ENCODE measurements around the gene TFCP2L1. TPM values are rescaled to one million over a fixed set of nuclear protein-coding genes. Genes with fewer than 3 reads are reported as not detected.
A peak's percentile ranks its signal among the peaks of the same experiment; 100 is the strongest.

The TFCP2L1 gene
- total RNA-seq, 1 experiment from 2014 or later: 2.4 TPM

DNA sequence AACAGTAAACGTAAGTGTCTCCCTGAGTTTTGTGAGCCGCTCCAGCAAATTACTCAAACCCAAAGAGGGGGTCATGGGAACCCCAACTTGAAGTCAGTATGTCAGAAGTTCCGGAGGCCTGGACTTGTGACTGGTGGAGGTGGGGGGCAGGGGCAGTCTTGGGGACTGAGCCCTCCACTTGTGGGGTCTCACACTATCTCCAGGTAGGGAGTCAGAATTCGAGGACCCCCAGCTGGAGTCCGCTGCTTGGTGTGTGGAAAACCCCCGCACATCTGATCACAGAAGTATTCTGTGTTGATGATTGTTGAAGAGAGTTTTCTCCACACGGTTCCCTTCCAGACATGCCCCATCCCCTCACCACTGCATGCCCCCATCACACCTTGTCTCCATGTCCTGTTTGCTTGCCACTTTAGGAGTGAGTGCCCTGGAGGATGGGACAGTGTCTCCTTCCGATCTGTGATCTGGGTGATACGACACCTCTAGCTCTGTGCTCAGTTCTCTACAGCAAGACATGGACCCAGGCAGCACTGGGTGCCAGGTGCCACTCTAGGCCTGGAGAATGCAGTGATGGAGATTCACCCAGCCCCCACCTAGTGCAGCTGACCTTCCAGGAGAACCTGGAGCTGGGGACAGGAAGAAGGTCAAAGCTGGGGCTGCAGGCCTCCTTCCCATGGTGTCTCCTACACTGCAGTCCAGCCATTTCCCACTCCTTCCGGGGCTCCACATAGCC is 85.6 kb downstream of the TFCP2L1 start:
- H3F3A ChIP-seq (ENCODE audit: low read length, unreplicated experiment): no peaks in the 10 kb centered on the region
- H3K9me3 ChIP-seq (ENCODE audit: low read length): no peaks in the 10 kb centered on the region
- no peaks in the 10 kb centered on the region for H3K79me2 ChIP-seq (ENCODE audit: low read length)
- no peaks in the 10 kb centered on the region for H3K9me2 ChIP-seq (replicated peaks; ENCODE audit: low read length)
- CTCF ChIA-PET: no interaction called here
- H3K27ac ChIP-seq (ENCODE audit: low read length): no peak overlapping the region
- intact Hi-C loops (cut with micrococcal nuclease): no loop called here
- no peak overlapping the region for H3K4me3 ChIP-seq (ENCODE audit: low read length)
- H4K20me1 ChIP-seq (ENCODE audit: low read length): no peaks in the 10 kb centered on the region
- DNase-seq (no peak), ATAC-seq (no peak)
- no TSS peak for BruUV-seq (replicated peaks)
- POLR2A ChIA-PET (ENCODE audit: unreplicated experiment): no interaction called here
- no peak for TF ChIP-seq EZH2phosphoT487 (IDR thresholded peaks at IDR 0.05; ENCODE audit: borderline replicate concordance, low read length)
- TF ChIP-seq EZH2 (IDR thresholded peaks at IDR 0.05; ENCODE audit: low read length, unreplicated experiment): no peak
- TF ChIP-seq, protein P1, sequence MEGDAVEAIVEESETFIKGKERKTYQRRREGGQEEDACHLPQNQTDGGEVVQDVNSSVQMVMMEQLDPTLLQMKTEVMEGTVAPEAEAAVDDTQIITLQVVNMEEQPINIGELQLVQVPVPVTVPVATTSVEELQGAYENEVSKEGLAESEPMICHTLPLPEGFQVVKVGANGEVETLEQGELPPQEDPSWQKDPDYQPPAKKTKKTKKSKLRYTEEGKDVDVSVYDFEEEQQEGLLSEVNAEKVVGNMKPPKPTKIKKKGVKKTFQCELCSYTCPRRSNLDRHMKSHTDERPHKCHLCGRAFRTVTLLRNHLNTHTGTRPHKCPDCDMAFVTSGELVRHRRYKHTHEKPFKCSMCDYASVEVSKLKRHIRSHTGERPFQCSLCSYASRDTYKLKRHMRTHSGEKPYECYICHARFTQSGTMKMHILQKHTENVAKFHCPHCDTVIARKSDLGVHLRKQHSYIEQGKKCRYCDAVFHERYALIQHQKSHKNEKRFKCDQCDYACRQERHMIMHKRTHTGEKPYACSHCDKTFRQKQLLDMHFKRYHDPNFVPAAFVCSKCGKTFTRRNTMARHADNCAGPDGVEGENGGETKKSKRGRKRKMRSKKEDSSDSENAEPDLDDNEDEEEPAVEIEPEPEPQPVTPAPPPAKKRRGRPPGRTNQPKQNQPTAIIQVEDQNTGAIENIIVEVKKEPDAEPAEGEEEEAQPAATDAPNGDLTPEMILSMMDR (conservative IDR thresholded peaks at IDR 0.05; ENCODE audit: low read depth, low read length): no peak
- no peak overlapping the region for H3K4me2 ChIP-seq (ENCODE audit: low read length)
- H2AFZ ChIP-seq (ENCODE audit: low read length): no peak overlapping the region
- peaks cover 9% of the 10 kb centered on the region; the same call in 1 of the 2 replicates for H3K4me1 ChIP-seq (ENCODE audit: insufficient read depth, low read length)
- H3K27me3 ChIP-seq (ENCODE audit: low read length): no peaks in the 10 kb centered on the region
- H3K9ac ChIP-seq (ENCODE audit: low read length): no peak overlapping the region
- no peaks in the 10 kb centered on the region for H3K36me3 ChIP-seq (ENCODE audit: low read depth, low read length)

GRCh38 chr2:121197369-121198091 is 87.5 kb downstream of the TFCP2L1 start:
- H3K79me2 ChIP-seq (ENCODE audit: low read length): no peaks in the 10 kb centered on the region
- no peaks in the 10 kb centered on the region for H3K36me3 ChIP-seq (ENCODE audit: low read depth, low read length)
- no TSS peak for BruUV-seq (replicated peaks)
- H3K9me2 ChIP-seq (replicated peaks; ENCODE audit: low read length): no peaks in the 10 kb centered on the region
- TF ChIP-seq EZH2phosphoT487 (IDR thresholded peaks at IDR 0.05; ENCODE audit: borderline replicate concordance, low read length) (no peak), EZH2 (IDR thresholded peaks at IDR 0.05; ENCODE audit: low read length, unreplicated experiment) (no peak)
- TF ChIP-seq, protein P1 (conservative IDR thresholded peaks at IDR 0.05; ENCODE audit: low read depth, low read length): no peak
- peak overlapping the region; percentile 43 for H3K4me2 ChIP-seq (ENCODE audit: low read length)
- ATAC-seq: peak; percentile 86
- CTCF ChIA-PET: no interaction called here
- H2AFZ ChIP-seq (ENCODE audit: low read length): peak overlapping the region; percentile 83
- intact Hi-C loops (cut with micrococcal nuclease): no loop called here
- no peaks in the 10 kb centered on the region for H3K27me3 ChIP-seq (ENCODE audit: low read length)
- POLR2A ChIA-PET (ENCODE audit: unreplicated experiment): interaction anchor here (0.6 kb wide), 1 partner anchor 607 kb away, joined by 4 read pairs; no protein-coding TSS in a partner anchor
- H3K9ac ChIP-seq (ENCODE audit: low read length): no peak overlapping the region
- H3F3A ChIP-seq (ENCODE audit: low read length, unreplicated experiment): no peaks in the 10 kb centered on the region
- H3K4me3 ChIP-seq (ENCODE audit: low read length): no peak overlapping the region
- H3K27ac ChIP-seq (ENCODE audit: low read length): no peak overlapping the region; the same call in 1 of the 2 replicates
- no peaks in the 10 kb centered on the region for H3K9me3 ChIP-seq (ENCODE audit: low read length)
- H3K4me1 ChIP-seq (ENCODE audit: insufficient read depth, low read length): peaks cover 9% of the 10 kb centered on the region; the same call in 1 of the 2 replicates
- no peaks in the 10 kb centered on the region for H4K20me1 ChIP-seq (ENCODE audit: low read length)
- peak; percentile 62 for DNase-seq

DNA sequence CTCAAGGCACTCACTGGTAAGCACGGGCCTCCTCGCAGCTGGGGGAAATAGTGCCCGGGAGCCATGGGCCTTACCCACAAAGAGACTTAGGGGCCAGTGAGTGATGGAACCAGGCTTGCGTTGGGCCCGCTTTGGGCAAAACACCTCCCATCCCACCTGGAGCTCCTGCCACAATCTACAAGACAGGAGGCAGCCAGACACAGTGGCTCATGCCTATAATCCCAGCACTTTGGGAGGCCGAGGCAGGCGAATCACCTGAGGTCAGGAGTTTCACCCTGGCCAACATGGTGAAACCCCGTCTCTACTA is 88.2 kb downstream of the TFCP2L1 start:
- no TSS peak for BruUV-seq (replicated peaks)

More for the DNA sequence above, 88.2 kb downstream of the TFCP2L1 start:
- Histone ChIP-seq H3K79me2 (ENCODE audit: low read length) (no peaks in the 10 kb centered on the region), H3K36me3 (ENCODE audit: low read depth, low read length) (no peaks in the 10 kb centered on the region), H3K9me3 (ENCODE audit: low read length) (no peaks in the 10 kb centered on the region), H3K9me2 (replicated peaks; ENCODE audit: low read length) (no peaks in the 10 kb centered on the region), H3K4me3 (ENCODE audit: low read length) (no peak overlapping the region), H3F3A (ENCODE audit: low read length, unreplicated experiment) (no peaks in the 10 kb centered on the region), H2AFZ (ENCODE audit: low read length) (no peak overlapping the region), H3K27me3 (ENCODE audit: low read length) (no peaks in the 10 kb centered on the region), H4K20me1 (ENCODE audit: low read length) (no peaks in the 10 kb centered on the region), H3K27ac (ENCODE audit: low read length) (no peak overlapping the region), H3K4me2 (ENCODE audit: low read length) (no peak overlapping the region), H3K4me1 (ENCODE audit: insufficient read depth, low read length) (peaks cover 9% of the 10 kb centered on the region; the same call in 1 of the 2 replicates), H3K9ac (ENCODE audit: low read length) (no peak overlapping the region)
- intact Hi-C loops (cut with micrococcal nuclease): no loop called here
- no peak for ATAC-seq
- ChIA-PET POLR2A (ENCODE audit: unreplicated experiment) (no interaction called here), CTCF (no interaction called here)
- TF ChIP-seq, protein P1 (conservative IDR thresholded peaks at IDR 0.05; ENCODE audit: low read depth, low read length): no peak
- no peak for TF ChIP-seq EZH2 (IDR thresholded peaks at IDR 0.05; ENCODE audit: low read length, unreplicated experiment)
- DNase-seq: no peak
